Fibroblast of lung (primary cell): ENCODE measurements around the gene CD300LF. TPM values are rescaled to one million over a fixed set of nuclear protein-coding genes. Genes with fewer than 3 reads are reported as not detected.

Source experiments
- DNase-seq, 2 donors: peaks; one replicate each; pipeline versions ENCODE4 v3.0.0 to v3.0.0-alpha.2; 2010; ENCODE audit warnings: low read depth in 2 of 2
- H2AFZ ChIP-seq: 2 replicates; pipeline ENCODE4 v1.5.1; 2012; ENCODE audit warnings: low read length, control low read depth, inconsistent platforms
- H3K27ac ChIP-seq: 2 replicates; pipeline ENCODE4 v1.5.1; 2011; ENCODE audit warnings: low read length, control low read depth; ENCODE audit not compliant: insufficient read depth
- H3K27me3 ChIP-seq: 2 replicates; pipeline ENCODE4 v1.5.1; 2011; ENCODE audit warnings: mild to moderate bottlenecking, low read length; ENCODE audit not compliant: control insufficient read depth, insufficient read depth
- H3K36me3 ChIP-seq: 2 replicates; pipeline ENCODE4 v1.5.1; 2011; ENCODE audit warnings: low read length; ENCODE audit not compliant: control insufficient read depth, insufficient read depth
- H3K4me1 ChIP-seq: 2 replicates; pipeline ENCODE4 v1.5.1; 2011; ENCODE audit warnings: low read length; ENCODE audit not compliant: control insufficient read depth, insufficient read depth; ENCODE audit errors: extremely low read depth
- H3K4me2 ChIP-seq: 2 replicates; pipeline ENCODE4 v1.5.1; 2011; ENCODE audit warnings: low read length, control low read depth; ENCODE audit not compliant: insufficient read depth; ENCODE audit errors: extremely low read depth
- H3K4me3 ChIP-seq, 4 experiments: fragments of 200-600 bp in 1 of 4; sonication (generic) in 1 of 4; replicated peaks in 1 of 4; 2 replicates each; pipeline ENCODE4 v1.5.1; 2011 to 2016; ENCODE audit warnings: low read length in 4 of 4, low read depth in 3 of 4, mild to moderate bottlenecking in 3 of 4, control low read depth in 2 of 4, inconsistent platforms in 1 of 4, mixed read lengths in 1 of 4; ENCODE audit not compliant: insufficient read depth in 1 of 4; ENCODE audit errors: control extremely low read depth in 1 of 4
- H3K79me2 ChIP-seq: 2 replicates; pipeline ENCODE4 v1.5.1; 2012; ENCODE audit warnings: mild to moderate bottlenecking, low read length, inconsistent platforms; ENCODE audit not compliant: control insufficient read depth, insufficient read depth
- H3K9ac ChIP-seq: 2 replicates; pipeline ENCODE4 v1.5.1; 2011; ENCODE audit warnings: mild to moderate bottlenecking, low read length, control low read depth; ENCODE audit not compliant: insufficient read depth
- H3K9me3 ChIP-seq: 2 replicates; pipeline ENCODE4 v1.5.1; 2012; ENCODE audit warnings: low read depth, low read length; ENCODE audit not compliant: control insufficient read depth, insufficient read depth
- H4K20me1 ChIP-seq: 2 replicates; pipeline ENCODE4 v1.5.1; 2011; ENCODE audit warnings: low read length; ENCODE audit not compliant: control insufficient read depth, insufficient read depth; ENCODE audit errors: extremely low read depth
- EZH2 ChIP-seq: IDR thresholded peaks from 2 replicates; pipeline ENCODE4 v1.5.1; 2012; ENCODE audit warnings: low read length, control low read depth, mild to moderate bottlenecking; ENCODE audit errors: missing control alignments
- polyA plus RNA-seq, 2 donors: library from polyadenylated mRNA; depleted of rRNA in 1 of 2; stranded (reverse) in 1 of 2; unstranded in 1 of 2; fragments of >200 nt; gene quantifications; 2 replicates each; pipeline ENCODE4 v1.2.1, GENCODE V29; 2011 to 2012; ENCODE audit warnings: missing spikeins in 1 of 2
- total RNA-seq: library from RNA; depleted of rRNA; stranded (reverse); fragments of >200 nt; gene quantifications from 2 replicates; pipeline ENCODE4 v1.2.1, GENCODE V29; 2014
- TF ChIP-seq, protein P1 (sequence below), 2 donors: IDR thresholded peaks in 1 of 2; conservative IDR thresholded peaks in 1 of 2; 1 replicate in 1 of 2; 2 replicates in 1 of 2; pipeline ENCODE4 v1.5.1; 2011 to 2012; ENCODE audit warnings: low read length in 2 of 2, control low read depth in 1 of 2, inconsistent platforms in 1 of 2, low read depth in 1 of 2, mild to moderate bottlenecking in 1 of 2

Gene CD300LF
- total and polyA plus RNA-seq, 2 donors (not counting 1 experiment from before 2014, with no cell fraction given), result not detected

GRCh38 chr17:74736513-74737298, 24.0 kb upstream of the CD300LF start, which contains the start of gene RAB37:
RAB37 (plus strand) TSS chr17:74737256; CDS start chr17:74737273, 17 bp downstream.
- DNase-seq, result no peak
- H3K9me3 ChIP-seq, result no peaks in the 10 kb centered on the region
- TF ChIP-seq EZH2, result no peak
- TF ChIP-seq, protein P1, sequence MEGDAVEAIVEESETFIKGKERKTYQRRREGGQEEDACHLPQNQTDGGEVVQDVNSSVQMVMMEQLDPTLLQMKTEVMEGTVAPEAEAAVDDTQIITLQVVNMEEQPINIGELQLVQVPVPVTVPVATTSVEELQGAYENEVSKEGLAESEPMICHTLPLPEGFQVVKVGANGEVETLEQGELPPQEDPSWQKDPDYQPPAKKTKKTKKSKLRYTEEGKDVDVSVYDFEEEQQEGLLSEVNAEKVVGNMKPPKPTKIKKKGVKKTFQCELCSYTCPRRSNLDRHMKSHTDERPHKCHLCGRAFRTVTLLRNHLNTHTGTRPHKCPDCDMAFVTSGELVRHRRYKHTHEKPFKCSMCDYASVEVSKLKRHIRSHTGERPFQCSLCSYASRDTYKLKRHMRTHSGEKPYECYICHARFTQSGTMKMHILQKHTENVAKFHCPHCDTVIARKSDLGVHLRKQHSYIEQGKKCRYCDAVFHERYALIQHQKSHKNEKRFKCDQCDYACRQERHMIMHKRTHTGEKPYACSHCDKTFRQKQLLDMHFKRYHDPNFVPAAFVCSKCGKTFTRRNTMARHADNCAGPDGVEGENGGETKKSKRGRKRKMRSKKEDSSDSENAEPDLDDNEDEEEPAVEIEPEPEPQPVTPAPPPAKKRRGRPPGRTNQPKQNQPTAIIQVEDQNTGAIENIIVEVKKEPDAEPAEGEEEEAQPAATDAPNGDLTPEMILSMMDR (conservative IDR thresholded peaks at IDR 0.05 in 1 of 2, IDR thresholded peaks at IDR 0.05 in 1 of 2; ENCODE audit: low read depth in 1 of 2, low read length in 2 of 2), result no peak
- no peaks in the 10 kb centered on the region for H3K79me2 ChIP-seq
- no peak within 1 kb of the TSS for H3K4me3 ChIP-seq
- H3K4me2 ChIP-seq, result no peak within 1 kb of the TSS
- H2AFZ ChIP-seq, result no peak within 1 kb of the TSS
- no peaks in the 10 kb centered on the region for H3K4me1 ChIP-seq
- H3K27me3 ChIP-seq, result peaks cover 19% of the 10 kb centered on the region
- no peaks in the 10 kb centered on the region for H4K20me1 ChIP-seq
- no peak within 1 kb of the TSS for H3K9ac ChIP-seq
- H3K27ac ChIP-seq, result no peak within 1 kb of the TSS
- H3K36me3 ChIP-seq, result no peaks in the 10 kb centered on the region

- no peak overlapping the region for H3K9ac ChIP-seq
- no peaks in the 10 kb centered on the region for H3K36me3 ChIP-seq
- no peaks in the 10 kb centered on the region for H3K9me3 ChIP-seq
- no peak overlapping the region for H3K4me2 ChIP-seq
- H2AFZ ChIP-seq, result no peak overlapping the region
- TF ChIP-seq EZH2, result no peak
- TF ChIP-seq, protein P1 (conservative IDR thresholded peaks at IDR 0.05 in 1 of 2, IDR thresholded peaks at IDR 0.05 in 1 of 2; ENCODE audit: low read depth in 1 of 2, low read length in 2 of 2), result no peak
- peaks cover 19% of the 10 kb centered on the region for H3K27me3 ChIP-seq
- no peak overlapping the region for H3K4me3 ChIP-seq
- no peaks in the 10 kb centered on the region for H3K79me2 ChIP-seq
- no peak for DNase-seq
- H4K20me1 ChIP-seq, result no peaks in the 10 kb centered on the region
- no peak overlapping the region for H3K27ac ChIP-seq
- no peaks in the 10 kb centered on the region for H3K4me1 ChIP-seq
These were observed 21.5 kb upstream of the CD300LF start for GRCh38 chr17:74734256-74734655.

GRCh38 chr17:74733365-74734122, 20.8 kb upstream of the CD300LF start:
- TF ChIP-seq EZH2, result no peak
- TF ChIP-seq, protein P1 (conservative IDR thresholded peaks at IDR 0.05 in 1 of 2, IDR thresholded peaks at IDR 0.05 in 1 of 2; ENCODE audit: low read depth in 1 of 2, low read length in 2 of 2), result no peak
- H3K9ac ChIP-seq, result no peak overlapping the region
- no peak overlapping the region for H3K4me2 ChIP-seq
- H3K27ac ChIP-seq, result no peak overlapping the region
- H3K27me3 ChIP-seq, result peaks cover 15% of the 10 kb centered on the region
- H2AFZ ChIP-seq, result no peak overlapping the region
- no peak for DNase-seq
- H3K4me1 ChIP-seq, result no peaks in the 10 kb centered on the region
- no peaks in the 10 kb centered on the region for H3K79me2 ChIP-seq
- H3K36me3 ChIP-seq, result no peaks in the 10 kb centered on the region
- H3K9me3 ChIP-seq, result no peaks in the 10 kb centered on the region
- H4K20me1 ChIP-seq, result no peaks in the 10 kb centered on the region
- no peak overlapping the region for H3K4me3 ChIP-seq
